Amygdala (tissue), 56 donors: ENCODE data around the gene ZBTB12.
"Not testable (repeated sequence)": the region's sequence is repeated elsewhere in the genome, so short reads cannot be mapped to it uniquely, and the experiment has no call there.

Experiments used
- DNase-seq, 56 donors: peaks; one replicate each; lab custom pipeline; 2025; lab: John Stamatoyannopoulos, UW

ZBTB12 gene

DNA sequence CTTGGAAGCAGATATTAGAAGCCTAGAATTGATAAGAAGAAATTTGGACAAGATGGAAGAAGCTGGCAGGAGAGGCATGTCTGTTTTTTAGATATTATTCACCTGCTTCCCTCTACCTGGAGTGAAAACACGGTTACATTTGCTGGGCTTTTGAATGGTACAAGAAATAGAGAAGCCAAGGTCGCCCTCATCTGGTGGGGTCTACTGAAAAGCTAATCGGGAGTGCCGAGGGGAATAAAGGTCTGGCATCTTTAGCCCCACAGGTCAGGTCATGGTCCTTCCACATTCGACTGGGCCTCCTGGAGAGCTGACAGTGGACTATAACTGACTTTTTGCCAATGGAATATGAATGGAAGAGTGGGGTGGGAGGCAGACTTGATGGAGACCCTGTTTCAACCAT lies 21.1 kb upstream of the ZBTB12 start:
- no peak for DNase-seq

DNA sequence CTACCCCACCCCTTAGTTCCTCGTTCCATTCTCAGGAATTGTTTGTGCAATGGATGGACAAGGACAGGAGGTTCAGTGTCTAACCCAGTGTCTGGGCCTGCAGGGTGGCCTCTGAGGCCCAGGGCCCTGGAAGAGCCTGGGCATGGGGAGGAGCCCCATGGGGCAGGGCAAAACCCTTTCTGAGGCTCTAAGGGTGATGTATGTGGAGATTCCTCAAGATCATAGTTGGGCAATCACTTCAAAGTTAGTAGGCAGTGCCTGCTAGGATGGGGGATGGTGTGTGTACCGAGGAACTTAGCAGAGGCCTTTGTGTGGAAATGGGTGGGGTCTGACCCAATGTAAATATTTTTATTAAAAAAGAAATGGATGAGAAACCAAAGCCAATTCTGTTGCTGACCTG lies 18.9 kb upstream of the ZBTB12 start:
- DNase-seq = no peak

DNA sequence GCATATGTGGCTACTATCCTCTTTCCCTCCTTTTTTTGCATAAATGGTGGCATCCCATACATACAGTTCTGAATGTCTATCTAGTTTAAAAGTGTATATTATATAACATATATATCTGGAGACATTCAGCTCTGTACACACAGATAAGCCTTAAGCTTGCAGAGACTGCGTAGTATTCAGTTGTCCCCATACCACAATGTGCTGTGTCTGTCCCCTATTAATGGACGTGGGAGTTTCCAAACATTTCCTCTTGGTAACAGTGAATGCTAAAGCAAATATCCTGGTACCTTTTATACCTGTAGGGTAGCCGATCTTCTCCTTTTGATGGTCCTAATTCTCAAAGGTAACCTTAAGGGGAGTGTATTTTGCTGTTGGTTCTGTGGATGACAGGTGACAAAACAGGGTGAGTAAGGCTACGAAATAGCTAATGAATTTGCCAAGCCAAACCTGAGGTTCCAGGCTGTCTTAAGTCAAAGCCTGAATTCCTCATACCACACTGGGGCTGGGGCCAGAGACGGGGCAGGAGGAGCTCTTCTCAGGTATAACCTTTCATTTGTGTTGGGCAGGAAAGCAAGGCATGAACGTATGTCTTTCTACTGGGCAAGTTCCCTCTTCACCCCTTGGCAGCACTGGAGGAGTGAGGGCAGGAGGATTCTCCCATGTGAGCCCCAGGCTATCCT lies 17.9 kb upstream of the ZBTB12 start:
- DNase-seq = no peak

DNA sequence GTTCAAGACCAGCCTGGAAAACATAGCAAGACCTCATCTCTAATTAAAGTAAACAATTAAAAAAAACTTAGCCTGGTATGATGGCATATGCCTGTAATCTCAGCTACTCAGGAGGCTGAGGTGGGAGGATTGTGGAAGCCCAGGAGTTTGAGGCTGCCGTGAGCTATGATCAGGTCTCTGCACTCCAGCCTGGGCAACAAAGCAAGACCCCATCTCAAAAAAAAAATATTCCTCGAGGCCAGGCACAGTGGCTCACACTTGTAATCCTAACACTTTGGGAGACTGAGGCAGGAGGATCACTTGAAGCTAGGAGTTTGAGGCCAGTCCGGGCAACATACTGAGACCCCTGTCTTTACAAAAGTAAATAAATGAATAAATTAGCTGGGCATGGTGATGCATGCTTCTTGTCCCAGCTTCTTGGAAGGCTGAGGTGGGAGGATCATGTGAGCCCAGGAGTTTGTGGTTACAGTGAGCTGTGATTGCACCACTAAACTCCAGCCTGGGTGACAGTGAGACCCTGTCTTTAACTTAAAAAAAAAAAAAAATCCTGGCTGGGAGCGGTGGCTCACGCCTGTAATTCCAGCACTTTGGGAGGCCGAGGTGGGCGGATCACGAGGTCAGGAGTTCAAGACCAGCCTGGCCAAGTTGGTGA lies 16.3 kb upstream of the ZBTB12 start:
- DNase-seq = no peak

DNA sequence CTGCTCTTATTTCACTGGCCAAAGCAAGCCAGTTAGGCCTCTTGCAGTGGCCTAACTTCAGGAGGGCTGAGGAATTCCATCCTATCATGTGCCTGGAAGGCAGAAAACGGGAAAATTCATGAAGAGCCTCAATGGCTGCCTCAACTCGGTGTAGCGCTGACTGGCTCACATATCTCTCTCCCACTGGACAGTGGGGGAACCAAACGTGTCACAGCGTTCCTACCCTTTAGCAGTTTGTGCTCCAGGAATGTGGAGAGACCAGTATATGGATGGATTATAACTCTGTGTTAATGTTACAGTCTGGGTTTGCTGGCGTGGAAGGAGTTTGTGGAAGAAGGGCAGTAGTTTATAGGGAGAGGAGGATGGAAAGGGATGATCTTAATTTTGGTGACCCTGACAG lies 13.9 kb upstream of the ZBTB12 start:
- no peak for DNase-seq

DNA sequence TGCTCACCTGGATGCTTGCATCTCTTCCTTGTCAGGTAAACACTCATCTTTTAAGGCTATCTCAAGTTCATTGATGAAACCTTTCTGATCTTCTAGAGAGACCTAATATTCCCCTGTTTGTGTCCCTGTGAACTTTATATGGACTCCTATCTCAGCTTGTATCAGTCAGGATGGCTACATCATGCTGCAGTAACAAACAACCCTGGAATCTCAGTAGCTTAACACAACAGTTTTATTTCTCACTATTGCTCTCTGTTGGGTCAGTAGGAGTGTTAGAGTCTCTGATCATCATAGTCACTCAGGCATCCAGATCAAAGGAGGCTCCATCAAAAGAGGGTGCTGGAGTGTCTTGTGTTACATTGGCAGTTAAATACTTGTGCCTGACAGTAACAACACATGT lies 13.5 kb upstream of the ZBTB12 start:
- DNase-seq = no peak

DNA sequence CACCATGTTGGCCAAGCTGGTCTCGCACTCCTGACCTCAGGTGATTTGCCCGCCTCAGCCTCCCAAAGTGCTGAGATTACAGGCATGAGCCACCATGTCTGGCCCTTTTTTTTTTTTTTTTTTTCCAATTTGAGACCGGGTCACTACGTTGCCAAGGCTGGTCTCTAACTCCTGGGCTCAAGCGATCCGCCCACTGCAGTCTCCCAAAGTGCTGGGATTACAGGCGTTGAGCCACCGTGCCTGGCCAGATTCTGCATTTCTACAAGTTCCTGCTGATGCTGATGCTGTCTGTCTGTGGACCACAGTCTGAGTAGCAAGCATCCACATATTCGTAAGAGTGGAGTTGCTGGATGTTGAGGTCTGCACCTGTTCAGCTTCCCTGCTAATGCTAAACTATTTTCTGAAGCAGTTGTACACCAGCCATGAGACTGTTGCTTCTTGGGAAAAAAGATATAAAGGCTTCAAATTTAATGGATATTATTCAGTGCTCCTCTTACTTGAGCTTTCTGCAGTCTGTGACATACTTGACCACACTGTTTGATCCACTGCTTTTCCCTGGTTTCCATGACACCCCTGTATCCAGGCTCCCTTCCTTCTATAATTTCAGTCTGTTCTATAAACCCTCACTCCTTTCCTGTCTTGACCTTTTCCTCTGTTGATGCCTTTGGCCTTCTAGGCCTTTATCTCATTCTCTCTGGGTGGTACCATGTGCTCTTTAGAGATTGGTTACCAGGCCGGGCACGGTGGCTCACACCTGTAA lies 10.1 kb upstream of the ZBTB12 start:
- no peak for DNase-seq

DNA sequence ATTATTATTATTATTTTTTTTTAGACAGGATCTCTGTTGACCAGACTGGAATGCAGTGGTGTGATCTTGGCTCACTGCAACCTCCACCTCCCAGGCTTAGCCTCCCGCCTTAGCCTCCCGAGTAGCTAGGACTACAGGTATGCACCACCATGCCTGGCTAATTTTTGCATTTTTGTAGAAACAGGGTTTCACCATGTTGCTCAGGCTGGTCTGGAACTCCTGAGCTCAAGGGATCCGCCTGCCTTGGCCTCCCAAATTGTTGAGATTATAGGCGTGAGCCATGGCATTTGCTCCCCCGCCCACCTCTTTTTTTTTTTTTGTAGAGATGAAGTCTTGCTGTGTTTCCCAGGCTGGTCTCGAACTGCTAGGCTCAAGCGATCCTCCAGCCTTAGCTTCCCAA lies 7.4 kb upstream of the ZBTB12 start:
- DNase-seq = not testable (repeated sequence)

DNA sequence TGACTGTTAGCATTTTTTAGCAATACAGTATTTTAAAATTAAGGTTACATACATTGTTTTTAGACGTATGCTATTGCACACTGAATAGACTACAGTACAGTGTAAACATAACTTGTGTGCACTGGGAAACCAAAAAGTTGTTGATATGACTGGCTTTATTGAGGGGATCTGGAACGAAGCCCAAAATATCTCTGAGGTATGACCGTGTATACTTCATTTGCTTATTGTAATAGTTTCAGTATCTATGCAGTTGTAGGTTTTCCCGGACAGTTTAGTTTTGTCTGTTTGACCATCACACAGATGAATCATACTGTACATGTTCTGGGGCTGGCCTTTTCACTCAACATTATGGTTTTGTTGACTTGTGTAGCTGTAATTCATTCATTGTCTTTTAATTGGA lies 6.9 kb upstream of the ZBTB12 start:
- no peak for DNase-seq

DNA sequence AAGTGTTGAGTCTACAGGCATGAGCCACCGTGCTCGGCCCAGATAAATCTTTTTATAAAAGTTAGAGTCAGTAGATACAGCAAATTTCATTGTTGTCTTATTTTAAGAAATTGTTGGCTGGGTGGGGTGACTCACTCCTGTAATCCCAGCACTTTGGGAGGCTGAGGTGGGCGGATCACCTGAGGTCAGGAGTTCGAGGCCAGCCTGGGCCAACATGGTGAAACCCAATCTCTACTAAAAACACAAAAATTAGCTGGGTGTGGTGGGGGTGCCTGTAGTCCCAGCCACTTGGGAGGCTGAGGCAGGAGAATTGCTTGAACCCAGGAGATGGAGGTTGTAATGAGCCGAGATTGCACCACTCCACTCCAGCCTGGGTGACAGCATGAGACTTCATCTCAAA lies 6.4 kb upstream of the ZBTB12 start:
- DNase-seq = not testable (repeated sequence)

DNA sequence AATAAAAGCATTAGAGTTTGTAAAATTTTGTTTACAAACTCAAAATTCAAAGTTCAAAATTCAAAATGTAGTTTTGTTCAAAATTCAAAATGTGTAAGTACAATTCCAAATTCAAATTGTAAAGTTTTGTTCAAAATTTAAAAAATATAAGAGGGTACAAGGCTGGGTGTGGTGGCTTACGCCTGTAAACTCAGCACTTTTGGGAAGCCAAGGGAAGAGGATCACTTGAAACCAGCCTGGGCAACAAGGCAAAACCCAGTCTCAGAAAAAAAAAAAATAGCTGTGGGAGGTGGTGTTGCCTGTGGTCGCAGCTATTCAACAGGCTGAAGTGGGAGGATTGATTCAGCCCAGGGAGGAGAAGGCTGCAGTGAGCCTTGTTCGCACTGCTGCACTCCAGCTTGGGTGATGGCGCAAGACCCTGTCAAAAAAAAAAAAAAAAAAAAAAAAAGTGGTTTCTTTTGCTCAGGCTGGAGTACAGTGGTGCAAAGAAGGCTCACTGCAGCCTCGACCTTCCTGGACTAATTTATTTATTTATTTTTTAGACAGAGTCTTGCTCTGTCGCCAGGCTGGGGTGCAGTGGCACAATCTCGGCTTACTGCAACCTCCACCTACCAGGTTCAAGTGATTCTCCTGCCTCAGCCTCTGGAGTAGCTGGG lies 5.4 kb upstream of the ZBTB12 start:
- DNase-seq = no peak

DNA sequence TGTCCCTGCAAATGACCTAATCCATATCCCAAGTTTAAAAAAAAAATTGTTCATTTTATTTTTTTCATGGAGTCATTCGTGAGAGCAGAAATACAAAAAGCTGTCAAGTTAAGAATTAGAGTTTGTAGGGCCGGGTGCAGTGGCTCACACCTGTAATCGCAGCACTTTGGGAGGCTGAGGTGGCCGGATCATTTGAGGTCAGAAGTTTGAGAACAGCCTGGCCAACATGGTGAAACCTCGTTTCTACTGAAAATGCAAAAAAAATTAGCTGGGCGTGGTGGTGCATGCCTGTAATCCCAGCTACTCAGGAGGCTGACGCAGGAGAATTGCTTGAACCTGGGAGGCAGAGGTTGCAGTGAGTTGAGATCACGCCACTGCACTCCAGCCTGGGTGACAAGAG lies 4.8 kb upstream of the ZBTB12 start:
- DNase-seq = not testable (repeated sequence)

DNA sequence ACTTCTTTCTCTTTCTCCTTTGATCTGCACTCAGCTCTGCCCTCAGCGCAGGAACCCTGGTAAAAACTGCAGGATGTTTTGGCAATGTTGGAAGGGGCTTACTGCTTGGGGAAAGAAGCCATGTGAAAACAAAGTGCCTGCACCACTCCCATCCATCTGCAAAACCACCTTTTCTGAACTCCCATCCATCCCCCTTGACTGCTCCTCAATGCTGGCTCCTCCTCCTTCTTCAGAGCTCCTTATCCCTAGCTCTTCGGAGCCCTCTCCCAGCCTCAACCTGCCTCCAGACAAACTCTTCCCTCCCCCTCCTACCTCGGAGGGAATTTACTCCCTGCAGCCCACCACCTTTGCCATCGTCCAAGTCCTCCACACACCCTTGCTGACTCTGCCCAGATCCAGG lies 4.2 kb upstream of the ZBTB12 start:
- no peak for DNase-seq

DNA sequence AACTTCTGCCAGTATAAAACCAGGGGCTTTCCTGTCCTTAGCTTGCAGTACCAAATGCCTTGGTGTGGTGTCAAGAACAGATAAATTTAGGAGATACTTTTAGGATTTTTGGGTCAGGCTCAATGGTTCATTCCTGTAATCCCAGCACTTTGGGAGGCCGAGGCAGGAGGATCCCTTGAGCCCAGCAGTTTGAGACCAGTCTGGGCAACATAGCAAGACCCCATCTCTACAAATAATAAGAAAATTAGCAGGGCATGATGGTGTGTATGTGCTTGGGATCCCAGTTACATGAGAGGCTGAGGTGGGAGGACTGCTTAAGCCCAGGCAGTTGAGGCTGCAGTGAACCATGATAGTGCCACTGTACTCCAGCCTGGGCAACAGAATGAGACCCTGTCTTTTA lies 3.2 kb upstream of the ZBTB12 start:
- DNase-seq = no peak

DNA sequence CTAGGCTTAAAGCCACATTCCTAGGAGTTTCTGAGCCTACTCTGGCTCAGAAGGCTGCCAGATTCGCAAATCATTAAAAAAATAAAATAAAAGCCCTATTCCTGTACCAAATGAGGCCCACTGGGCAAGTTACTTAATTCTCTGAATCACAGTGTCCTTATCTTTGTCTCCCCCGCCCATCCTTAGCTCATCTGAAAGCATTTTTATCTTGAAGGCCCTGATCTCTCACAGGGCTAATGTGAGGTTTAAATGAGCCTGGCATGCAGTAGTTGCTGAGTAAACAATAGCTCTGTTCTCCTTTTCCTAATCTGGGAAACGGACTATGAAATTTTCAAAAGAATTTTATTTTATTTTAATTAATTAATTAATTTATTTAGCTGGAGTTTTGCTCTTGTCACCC lies 2.1 kb upstream of the ZBTB12 start:
- no peak for DNase-seq

DNA sequence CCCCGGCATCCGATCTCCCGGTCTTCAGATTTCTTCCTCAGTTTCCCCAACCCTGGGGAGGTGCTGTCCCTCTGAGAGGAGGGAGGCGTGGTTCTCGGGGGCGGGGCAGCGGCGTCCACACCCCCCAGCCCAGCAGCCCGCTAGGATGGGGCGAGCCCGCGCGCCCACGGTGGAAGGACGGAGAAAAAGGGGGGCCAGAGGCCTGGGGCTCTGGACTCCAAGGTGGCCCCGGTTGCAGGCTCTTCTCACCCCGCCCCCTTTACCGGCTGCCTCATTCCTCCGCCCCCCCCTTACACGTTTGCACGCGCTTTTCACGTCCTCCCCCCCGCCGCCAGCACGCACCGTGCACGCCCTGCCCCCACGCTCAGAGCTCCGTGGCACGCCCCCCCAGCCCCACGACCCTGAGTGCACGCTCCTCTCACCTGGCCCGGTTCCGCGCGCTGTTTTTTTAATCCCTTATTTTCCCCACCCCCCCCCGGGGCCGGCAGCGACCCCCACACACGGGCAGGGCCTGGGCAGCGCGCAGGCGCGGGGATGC lies 402 bp downstream of the ZBTB12 start:
- peak in 40 of 56 donors; percentile 13 to 84 (median 62) for DNase-seq

DNA sequence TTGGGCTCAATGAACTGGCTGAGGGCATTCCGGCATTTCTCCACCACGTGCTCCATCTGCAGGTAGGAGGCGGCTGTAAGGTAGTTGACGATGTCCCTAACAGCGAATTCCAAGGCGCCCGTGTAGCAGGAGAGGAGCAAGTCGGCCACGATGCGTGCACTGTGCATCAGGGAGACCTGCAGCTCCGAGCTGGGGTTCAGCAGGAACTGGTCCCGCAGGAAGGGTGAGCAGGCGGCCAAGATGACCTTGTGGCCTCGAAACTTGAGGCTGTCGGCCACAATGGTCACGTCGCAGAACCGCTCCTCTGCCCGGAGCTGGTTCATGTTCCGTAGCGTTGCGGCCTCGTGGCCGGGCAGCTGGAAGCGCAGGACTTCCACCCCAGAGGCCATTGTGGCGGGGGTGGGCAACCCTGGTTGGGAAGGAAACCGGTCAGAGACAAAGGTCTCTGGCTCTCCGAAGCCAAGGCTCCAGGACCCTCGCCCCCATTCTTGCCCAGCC lies 920 bp downstream of the ZBTB12 start:
- DNase-seq = peak in 11 of 56 donors; percentile 16 to 65 (median 50)

DNA sequence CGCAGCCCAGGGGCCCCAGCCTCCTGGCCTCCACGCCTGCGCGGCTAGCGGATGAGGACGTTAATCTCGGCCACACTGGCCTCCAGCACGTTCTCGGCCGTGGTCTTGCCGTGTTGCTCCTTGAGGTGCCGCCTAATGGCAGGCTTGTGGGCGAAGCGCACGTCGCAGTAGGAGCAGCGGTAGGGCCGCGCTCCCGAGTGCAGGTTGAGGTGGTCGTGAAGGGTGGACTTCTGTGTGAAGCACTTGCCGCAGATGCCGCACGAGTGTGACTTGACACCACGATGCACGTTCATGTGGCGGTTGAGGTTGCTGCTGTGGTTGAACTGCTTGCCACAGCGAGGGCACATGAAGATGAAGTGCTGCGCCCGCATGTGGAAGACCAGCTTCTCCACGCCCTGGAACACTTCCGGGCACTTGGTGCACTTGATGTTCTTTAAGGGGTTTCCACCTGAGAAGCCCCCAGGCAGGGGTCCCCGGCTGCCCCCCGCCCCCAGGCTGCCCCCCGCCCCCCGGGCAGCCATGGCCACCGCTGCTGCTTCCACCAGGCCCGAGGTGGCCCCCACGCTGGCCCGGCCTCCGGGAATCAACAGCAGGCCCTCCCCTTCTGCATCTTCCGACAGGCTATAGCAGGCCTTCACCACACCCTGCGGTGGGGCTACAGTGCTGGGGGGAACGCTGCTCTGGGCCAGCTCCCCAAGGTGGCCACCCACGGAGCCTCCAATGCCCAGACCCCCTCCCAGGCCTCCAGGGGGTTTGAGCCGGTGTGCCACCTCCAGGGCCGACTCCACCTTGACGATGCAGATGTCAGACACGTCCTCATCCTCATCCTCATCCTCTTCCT lies 1.8 kb downstream of the ZBTB12 start:
- DNase-seq = no peak

DNA sequence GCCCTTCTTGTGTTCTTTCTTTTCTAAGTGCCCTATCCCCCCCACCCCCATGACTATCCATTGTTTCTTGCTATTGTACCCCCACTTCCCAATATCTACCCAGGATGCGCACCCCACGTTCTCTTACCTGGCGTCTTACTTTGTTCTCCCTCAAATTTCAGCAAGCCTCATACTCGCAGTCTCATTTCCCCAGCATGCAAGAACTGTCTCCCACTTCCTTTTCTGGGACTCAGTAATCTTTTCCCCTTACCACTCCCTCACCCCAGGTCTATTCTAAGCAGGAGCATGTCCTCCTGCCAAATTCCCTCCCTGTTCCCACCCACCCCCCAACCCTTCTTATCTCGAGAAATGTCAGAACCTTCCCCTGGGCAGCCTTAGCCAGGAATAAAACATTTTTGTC lies 2.7 kb downstream of the ZBTB12 start:
- DNase-seq = no peak
